Measurements from ENCODE around the gene SCD.

DNA sequence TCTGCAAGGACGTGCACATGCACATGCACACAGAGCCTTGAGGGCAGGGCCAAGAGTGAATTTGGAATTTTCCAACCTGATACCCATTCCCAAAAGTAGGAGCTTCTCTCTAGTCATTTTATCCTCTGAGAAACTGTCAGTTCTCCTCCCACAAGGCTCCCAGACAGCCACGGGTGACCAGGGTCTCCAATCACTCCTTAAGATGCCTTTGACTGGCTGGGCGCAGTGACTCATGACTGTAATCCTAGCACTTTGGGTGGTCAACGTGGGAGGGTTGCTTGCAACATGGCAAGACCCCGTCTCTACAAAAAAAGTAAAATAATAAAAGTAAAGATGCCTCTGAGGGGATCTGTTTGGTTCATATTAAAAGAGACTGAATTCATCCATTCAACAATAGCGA, 13.2 kb downstream of the SCD start:
- TF ChIP-seq CTCF (conservative IDR thresholded peaks at IDR 0.05) (no peak), EZH2 (IDR thresholded peaks at IDR 0.05; ENCODE audit: low read depth) (no peak)

Data from PC-9 (cell line).